Measurements from ENCODE around the gene CMIP.

Gene CMIP

GRCh38 chr16:81748476-81749198 lies 304.0 kb downstream of the CMIP start:
- no peak for DNase-seq (ENCODE audit: low read depth in 2 of 2)

GRCh38 chr16:81752225-81752875 lies 307.7 kb downstream of the CMIP start:
- DNase-seq (ENCODE audit: low read depth in 2 of 2): no peak

GRCh38 chr16:81752876-81753227 lies 308.2 kb downstream of the CMIP start:
- no peak for DNase-seq (ENCODE audit: low read depth in 2 of 2)

- DNase-seq (ENCODE audit: low read depth in 2 of 2): no peak
These were observed 310.2 kb downstream of the CMIP start for GRCh38 chr16:81754858-81755257.

- DNase-seq (ENCODE audit: low read depth in 2 of 2): no peak
These were observed 311.5 kb downstream of the CMIP start for GRCh38 chr16:81755915-81756614.

- no peak for DNase-seq (ENCODE audit: low read depth in 2 of 2)
These were observed 312.2 kb downstream of the CMIP start for GRCh38 chr16:81756615-81757356.

- DNase-seq (ENCODE audit: low read depth in 2 of 2): no peak
These were observed 313.8 kb downstream of the CMIP start for GRCh38 chr16:81758376-81758775.

Data from stimulated activated CD8-positive, alpha-beta memory T cell treated with anti-CD3 and anti-CD28 coated beads, Interleukin-2, amount 100 ng/mL, for 48 hours (primary cell).